ENCODE measurements around the gene NR6A1.

Gene NR6A1

GRCh38 chr9:124793015-124793541 lies 22.0 kb upstream of the NR6A1 start:
- no peaks in the 10 kb centered on the region for H3K36me3 ChIP-seq (ENCODE audit: insufficient read depth, low read length)

GRCh38 chr9:124792257-124793014 lies 21.3 kb upstream of the NR6A1 start:
- Histone ChIP-seq H3K9ac (ENCODE audit: low read depth, low read length) (peak overlapping the region; percentile 16), H3K4me1 (ENCODE audit: control insufficient read depth, insufficient read depth, low read length) (peaks cover 27% of the 10 kb centered on the region), H3K4me3 (ENCODE audit: low read length) (no peak overlapping the region), H3K36me3 (ENCODE audit: insufficient read depth, low read length) (no peaks in the 10 kb centered on the region), H3K9me3 (replicated peaks; ENCODE audit: low read length) (no peaks in the 10 kb centered on the region), H3K4me2 (ENCODE audit: low read length) (no peak overlapping the region), H3K27me3 (ENCODE audit: control insufficient read depth, insufficient read depth, low read length) (no peaks in the 10 kb centered on the region)

More at GRCh38 chr9:124793015-124793541, 22.0 kb upstream of the NR6A1 start:
- Histone ChIP-seq H3K4me3 (ENCODE audit: low read length) (no peak overlapping the region), H3K9ac (ENCODE audit: low read depth, low read length) (peak overlapping the region; percentile 16), H3K9me3 (replicated peaks; ENCODE audit: low read length) (no peaks in the 10 kb centered on the region), H3K4me1 (ENCODE audit: control insufficient read depth, insufficient read depth, low read length) (peaks cover 27% of the 10 kb centered on the region), H3K4me2 (ENCODE audit: low read length) (no peak overlapping the region), H3K27me3 (ENCODE audit: control insufficient read depth, insufficient read depth, low read length) (no peaks in the 10 kb centered on the region)

- no peaks in the 10 kb centered on the region for H3K9me3 ChIP-seq (replicated peaks; ENCODE audit: low read length)
- no peak overlapping the region for H3K4me3 ChIP-seq (ENCODE audit: low read length)
- H3K36me3 ChIP-seq (ENCODE audit: insufficient read depth, low read length) = no peaks in the 10 kb centered on the region
- H3K4me2 ChIP-seq (ENCODE audit: low read length) = no peak overlapping the region
- H3K27me3 ChIP-seq (ENCODE audit: control insufficient read depth, insufficient read depth, low read length) = no peaks in the 10 kb centered on the region
- H3K4me1 ChIP-seq (ENCODE audit: control insufficient read depth, insufficient read depth, low read length) = peaks cover 19% of the 10 kb centered on the region
- no peak overlapping the region for H3K9ac ChIP-seq (ENCODE audit: low read depth, low read length)
These were observed 19.8 kb upstream of the NR6A1 start for GRCh38 chr9:124790801-124791505.

GRCh38 chr9:124790301-124790700 lies 19.2 kb upstream of the NR6A1 start:
- no peak overlapping the region for H3K4me2 ChIP-seq (ENCODE audit: low read length)
- H3K4me1 ChIP-seq (ENCODE audit: control insufficient read depth, insufficient read depth, low read length) = peaks cover 16% of the 10 kb centered on the region
- no peaks in the 10 kb centered on the region for H3K36me3 ChIP-seq (ENCODE audit: insufficient read depth, low read length)
- H3K9me3 ChIP-seq (replicated peaks; ENCODE audit: low read length) = no peaks in the 10 kb centered on the region
- no peak overlapping the region for H3K9ac ChIP-seq (ENCODE audit: low read depth, low read length)
- no peaks in the 10 kb centered on the region for H3K27me3 ChIP-seq (ENCODE audit: control insufficient read depth, insufficient read depth, low read length)
- H3K4me3 ChIP-seq (ENCODE audit: low read length) = no peak overlapping the region

GRCh38 chr9:124789531-124789930 lies 18.4 kb upstream of the NR6A1 start:
- H3K9ac ChIP-seq (ENCODE audit: low read depth, low read length) = no peak overlapping the region
- no peaks in the 10 kb centered on the region for H3K27me3 ChIP-seq (ENCODE audit: control insufficient read depth, insufficient read depth, low read length)
- H3K4me2 ChIP-seq (ENCODE audit: low read length) = no peak overlapping the region
- H3K4me3 ChIP-seq (ENCODE audit: low read length) = no peak overlapping the region
- no peaks in the 10 kb centered on the region for H3K9me3 ChIP-seq (replicated peaks; ENCODE audit: low read length)
- no peaks in the 10 kb centered on the region for H3K36me3 ChIP-seq (ENCODE audit: insufficient read depth, low read length)
- H3K4me1 ChIP-seq (ENCODE audit: control insufficient read depth, insufficient read depth, low read length) = peaks cover 21% of the 10 kb centered on the region

- no peaks in the 10 kb centered on the region for H3K9me3 ChIP-seq (replicated peaks; ENCODE audit: low read length)
- no peaks in the 10 kb centered on the region for H3K27me3 ChIP-seq (ENCODE audit: control insufficient read depth, insufficient read depth, low read length)
- H3K4me2 ChIP-seq (ENCODE audit: low read length) = no peak overlapping the region
- no peak overlapping the region for H3K4me3 ChIP-seq (ENCODE audit: low read length)
- peaks cover 28% of the 10 kb centered on the region for H3K4me1 ChIP-seq (ENCODE audit: control insufficient read depth, insufficient read depth, low read length)
- H3K36me3 ChIP-seq (ENCODE audit: insufficient read depth, low read length) = no peaks in the 10 kb centered on the region
- no peak overlapping the region for H3K9ac ChIP-seq (ENCODE audit: low read depth, low read length)
These were observed 17.6 kb upstream of the NR6A1 start for GRCh38 chr9:124788542-124789217.

GRCh38 chr9:124786881-124787573 lies 15.9 kb upstream of the NR6A1 start:
- Histone ChIP-seq H3K27me3 (ENCODE audit: control insufficient read depth, insufficient read depth, low read length) (no peaks in the 10 kb centered on the region), H3K4me1 (ENCODE audit: control insufficient read depth, insufficient read depth, low read length) (peaks cover 25% of the 10 kb centered on the region), H3K9ac (ENCODE audit: low read depth, low read length) (no peak overlapping the region), H3K9me3 (replicated peaks; ENCODE audit: low read length) (no peaks in the 10 kb centered on the region), H3K4me2 (ENCODE audit: low read length) (no peak overlapping the region), H3K4me3 (ENCODE audit: low read length) (no peak overlapping the region), H3K36me3 (ENCODE audit: insufficient read depth, low read length) (no peaks in the 10 kb centered on the region)

GRCh38 chr9:124784509-124784908 lies 13.4 kb upstream of the NR6A1 start:
- peak overlapping the region; percentile 15 for H3K4me2 ChIP-seq (ENCODE audit: low read length)
- no peak overlapping the region for H3K4me3 ChIP-seq (ENCODE audit: low read length)
- H3K27me3 ChIP-seq (ENCODE audit: control insufficient read depth, insufficient read depth, low read length) = no peaks in the 10 kb centered on the region
- peaks cover 41% of the 10 kb centered on the region for H3K4me1 ChIP-seq (ENCODE audit: control insufficient read depth, insufficient read depth, low read length)
- H3K9ac ChIP-seq (ENCODE audit: low read depth, low read length) = no peak overlapping the region
- H3K36me3 ChIP-seq (ENCODE audit: insufficient read depth, low read length) = no peaks in the 10 kb centered on the region
- no peaks in the 10 kb centered on the region for H3K9me3 ChIP-seq (replicated peaks; ENCODE audit: low read length)

- H3K9me3 ChIP-seq (replicated peaks; ENCODE audit: low read length) = no peaks in the 10 kb centered on the region
- H3K4me2 ChIP-seq (ENCODE audit: low read length) = no peak overlapping the region
- no peak overlapping the region for H3K9ac ChIP-seq (ENCODE audit: low read depth, low read length)
- H3K4me1 ChIP-seq (ENCODE audit: control insufficient read depth, insufficient read depth, low read length) = peaks cover 46% of the 10 kb centered on the region
- H3K27me3 ChIP-seq (ENCODE audit: control insufficient read depth, insufficient read depth, low read length) = no peaks in the 10 kb centered on the region
- no peak overlapping the region for H3K4me3 ChIP-seq (ENCODE audit: low read length)
- no peaks in the 10 kb centered on the region for H3K36me3 ChIP-seq (ENCODE audit: insufficient read depth, low read length)
These were observed 12.7 kb upstream of the NR6A1 start for GRCh38 chr9:124783830-124784229.

- no peaks in the 10 kb centered on the region for H3K9me3 ChIP-seq (replicated peaks; ENCODE audit: low read length)
- H3K4me1 ChIP-seq (ENCODE audit: control insufficient read depth, insufficient read depth, low read length) = peaks cover 50% of the 10 kb centered on the region
- no peak overlapping the region for H3K9ac ChIP-seq (ENCODE audit: low read depth, low read length)
- no peaks in the 10 kb centered on the region for H3K36me3 ChIP-seq (ENCODE audit: insufficient read depth, low read length)
- no peaks in the 10 kb centered on the region for H3K27me3 ChIP-seq (ENCODE audit: control insufficient read depth, insufficient read depth, low read length)
- H3K4me3 ChIP-seq (ENCODE audit: low read length) = no peak overlapping the region
- no peak overlapping the region for H3K4me2 ChIP-seq (ENCODE audit: low read length)
These were observed 11.8 kb upstream of the NR6A1 start for GRCh38 chr9:124782661-124783574.
